WTC11 (cell line): ENCODE results near the gene ELANE. TPM values are rescaled to one million over a fixed set of nuclear protein-coding genes. Genes with fewer than 3 reads are reported as not detected.

ENCODE experiments used
- ATAC-seq: fragments of 200-7000 bp; cut with Tn5 transposase; 2 replicates; pipeline ENCODE4 v1.10.0; 2021; ENCODE audit warnings: mild to moderate bottlenecking, moderate library complexity
- CTCF ChIA-PET: fragments of 300-600 bp; sonication (Branson Sonifier 250); formaldehyde crosslinking; loops from one replicate; lab custom pipeline; 2021; ENCODE audit warnings: antibody characterized with exemption; lab: Charles Lee
- POLR2A ChIA-PET: fragments of 350-600 bp; sonication (Branson Sonifier 250); formaldehyde crosslinking; loops from one replicate; lab custom pipeline; 2021; ENCODE audit warnings: antibody characterized with exemption; lab: Charles Lee
- DNase-seq: peaks from one replicate; pipeline ENCODE4 v3.0.0; 2021; ENCODE audit warnings: low spot score
- H3K27ac Mint-ChIP-seq: 2 replicates; pipeline ENCODE4 v1.8.0; 2021; ENCODE audit warnings: mixed read lengths
- H3K27me3 Mint-ChIP-seq: 2 replicates; pipeline ENCODE4 v1.8.0; 2021; ENCODE audit warnings: low read depth, mild to moderate bottlenecking, moderate library complexity, mixed read lengths
- H3K36me3 Mint-ChIP-seq: 2 replicates; pipeline ENCODE4 v1.8.0; 2021; ENCODE audit warnings: mixed read lengths
- H3K4me1 Mint-ChIP-seq: 2 replicates; pipeline ENCODE4 v1.8.0; 2022; ENCODE audit warnings: mixed read lengths
- H3K4me3 Mint-ChIP-seq: 2 replicates; pipeline ENCODE4 v1.8.0; 2021; ENCODE audit warnings: mild to moderate bottlenecking, moderate library complexity, mixed read lengths
- H3K9me3 Mint-ChIP-seq: 2 replicates; pipeline ENCODE4 v1.8.0; 2021; ENCODE audit warnings: mixed read lengths
- AFF4 ChIP-seq: sonication (generic); formaldehyde crosslinking; IDR thresholded peaks from 2 replicates; pipeline ENCODE4 v1.8.1; 2023; ENCODE audit warnings: mild to moderate bottlenecking, missing genetic modification reagents, borderline replicate concordance
- ESRRA ChIP-seq: sonication (generic); formaldehyde crosslinking; IDR thresholded peaks from 2 replicates; pipeline ENCODE4 v1.8.1; 2022; ENCODE audit warnings: mild to moderate bottlenecking, missing genetic modification reagents, borderline replicate concordance
- FOXK1 ChIP-seq: sonication (generic); formaldehyde crosslinking; IDR thresholded peaks from 2 replicates; pipeline ENCODE4 v1.8.0; 2022; ENCODE audit warnings: mild to moderate bottlenecking, moderate library complexity, missing genetic modification reagents
- FOXP4 ChIP-seq: sonication (generic); formaldehyde crosslinking; IDR thresholded peaks from 2 replicates; pipeline ENCODE4 v1.8.0; 2022; ENCODE audit warnings: mild to moderate bottlenecking, missing genetic modification reagents
- HMGA2 ChIP-seq: fragments of 250-450 bp; sonication (Bioruptor Pico); IDR thresholded peaks from 2 replicates; pipeline ENCODE4 v1.4.0; 2021; ENCODE audit warnings: mild to moderate bottlenecking, moderate library complexity
- IRF1 ChIP-seq: sonication (generic); formaldehyde crosslinking; IDR thresholded peaks from 2 replicates; pipeline ENCODE4 v1.8.0; 2023; ENCODE audit warnings: missing genetic modification reagents
- IRF2 ChIP-seq: sonication (generic); formaldehyde crosslinking; IDR thresholded peaks from 2 replicates; pipeline ENCODE4 v1.8.0; 2022; ENCODE audit warnings: low read depth, missing genetic modification reagents, borderline replicate concordance
- JAZF1 ChIP-seq: fragments of 250-450 bp; sonication (Bioruptor Pico); IDR thresholded peaks from 2 replicates; pipeline ENCODE4 v1.9.0; 2021; ENCODE audit warnings: moderate library complexity, mild to moderate bottlenecking, inconsistent platforms
- KAT7 ChIP-seq: sonication (generic); formaldehyde crosslinking; IDR thresholded peaks from 2 replicates; pipeline ENCODE4 v1.8.1; 2023; ENCODE audit warnings: missing genetic modification reagents, mild to moderate bottlenecking, borderline replicate concordance
- MLX ChIP-seq: sonication (generic); formaldehyde crosslinking; IDR thresholded peaks from 2 replicates; pipeline ENCODE4 v1.8.1; 2023; ENCODE audit warnings: mild to moderate bottlenecking, missing genetic modification reagents, moderate library complexity
- SMAD4 ChIP-seq: sonication (generic); formaldehyde crosslinking; IDR thresholded peaks from 2 replicates; pipeline ENCODE4 v1.8.0; 2022; ENCODE audit warnings: mild to moderate bottlenecking, missing genetic modification reagents
- SP1 ChIP-seq: sonication (generic); formaldehyde crosslinking; conservative IDR thresholded peaks from 2 replicates; pipeline ENCODE4 v1.8.1; 2022; ENCODE audit warnings: missing genetic modification reagents
- USF2 ChIP-seq: sonication (generic); formaldehyde crosslinking; IDR thresholded peaks from 2 replicates; pipeline ENCODE4 v1.8.1; 2023; ENCODE audit warnings: mild to moderate bottlenecking, missing genetic modification reagents, moderate library complexity
- ZNF121 ChIP-seq: sonication (generic); formaldehyde crosslinking; IDR thresholded peaks from 2 replicates; pipeline ENCODE4 v1.8.0; 2023; ENCODE audit warnings: missing genetic modification reagents
- ZNF138 ChIP-seq: sonication (generic); formaldehyde crosslinking; conservative IDR thresholded peaks from 2 replicates; pipeline ENCODE4 v1.8.1; 2022; ENCODE audit warnings: mild to moderate bottlenecking, moderate library complexity, missing genetic modification reagents
- ZNF263 ChIP-seq: sonication (generic); formaldehyde crosslinking; IDR thresholded peaks from 2 replicates; pipeline ENCODE4 v1.8.1; 2022; ENCODE audit warnings: low read depth, mild to moderate bottlenecking, moderate library complexity, missing genetic modification reagents
- ZNF396 ChIP-seq: fragments of 250-450 bp; sonication (Bioruptor Pico); IDR thresholded peaks from 2 replicates; pipeline ENCODE4 v1.8.0; 2021; ENCODE audit warnings: mild to moderate bottlenecking, moderate library complexity, borderline replicate concordance
- ZNF671 ChIP-seq: fragments of 250-450 bp; sonication (Bioruptor Pico); IDR thresholded peaks from 2 replicates; pipeline ENCODE4 v1.8.0; 2021; ENCODE audit warnings: mild to moderate bottlenecking
- total RNA-seq: library from RNA; stranded (reverse); gene quantifications from 3 replicates; pipeline ENCODE4 v1.2.3, GENCODE V29; 2021

The ELANE gene
- total RNA-seq, 1 experiment from 2014 or later, result not detected

GRCh38 chr19:825897-826644 lies 26.0 kb upstream of the ELANE start:
- CTCF ChIA-PET, result no interaction called here
- peaks cover 7% of the 10 kb centered on the region for H3K4me1 Mint-ChIP-seq
- no peak for TF ChIP-seq IRF1 (CRISPR knock-in tag)
- no peak for TF ChIP-seq FOXP4 (CRISPR knock-in tag)
- peak; percentile 57; the same call in 1 of the 2 replicates for TF ChIP-seq ZNF121 (CRISPR knock-in tag)
- no peak overlapping the region for H3K27ac Mint-ChIP-seq
- no peaks in the 10 kb centered on the region for H3K27me3 Mint-ChIP-seq
- ATAC-seq (no peak), DNase-seq (no peak)
- POLR2A ChIA-PET, result no interaction called here
- H3K36me3 Mint-ChIP-seq, result no peaks in the 10 kb centered on the region
- no peak overlapping the region for H3K4me3 Mint-ChIP-seq
- H3K9me3 Mint-ChIP-seq, result no peaks in the 10 kb centered on the region

GRCh38 chr19:827314-827709 lies 24.8 kb upstream of the ELANE start:
- Mint-ChIP-seq H3K4me1 (peaks cover 7% of the 10 kb centered on the region), H3K36me3 (no peaks in the 10 kb centered on the region)
- ATAC-seq, result no peak

GRCh38 chr19:827710-828321 lies 24.3 kb upstream of the ELANE start, which contains the start of gene AZU1:
TSS of gene AZU1 (plus strand) at chr19:827837. CDS start at chr19:827847, 10 bp downstream.
- no peak within 1 kb of the TSS for H3K27ac Mint-ChIP-seq
- TF ChIP-seq IRF2 (CRISPR knock-in tag), result no peak
- TF ChIP-seq KAT7 (CRISPR knock-in tag), result no peak
- TF ChIP-seq FOXK1, result no peak
- no peak for TF ChIP-seq ZNF138 (CRISPR knock-in tag)
- no peak for TF ChIP-seq ZNF396 (CRISPR knock-in tag)
- TF ChIP-seq AFF4 (CRISPR knock-in tag), result no peak
- no peak for TF ChIP-seq ZNF263
- TF ChIP-seq, all 79 proteins: peak for 0
- no peak for DNase-seq
- Mint-ChIP-seq H3K4me3 (no peak within 1 kb of the TSS), H3K27me3 (no peaks in the 10 kb centered on the region), H3K4me1 (peaks cover 7% of the 10 kb centered on the region), H3K9me3 (no peaks in the 10 kb centered on the region), H3K36me3 (no peaks in the 10 kb centered on the region)
- ChIA-PET CTCF (no interaction called here), POLR2A (no interaction called here)
- ATAC-seq, result no peak; the same call in 1 of the 2 replicates

More at GRCh38 chr19:827314-827709, 24.8 kb upstream of the ELANE start:
- POLR2A ChIA-PET, result no interaction called here
- no peak overlapping the region for H3K4me3 Mint-ChIP-seq
- TF ChIP-seq IRF2 (CRISPR knock-in tag) (no peak), HMGA2 (CRISPR knock-in tag) (no peak), MLX (CRISPR knock-in tag) (no peak), ZNF671 (CRISPR knock-in tag) (no peak), ESRRA (CRISPR knock-in tag) (no peak), ZNF138 (CRISPR knock-in tag) (no peak), JAZF1 (no peak), SMAD4 (no peak), USF2 (no peak), SP1 (CRISPR knock-in tag) (no peak)
- H3K9me3 Mint-ChIP-seq, result no peaks in the 10 kb centered on the region
- H3K27me3 Mint-ChIP-seq, result no peaks in the 10 kb centered on the region
- CTCF ChIA-PET, result no interaction called here
- H3K27ac Mint-ChIP-seq, result no peak overlapping the region
- DNase-seq, result no peak
